HG02759 (cell line): ENCODE measurements around the gene RINT1.
"Not testable (repeated sequence)": the region's sequence is repeated elsewhere in the genome, so short reads cannot be mapped to it uniquely, and the experiment has no call there.

Source experiments
- ATAC-seq: cut with Tn5 transposase; IDR thresholded peaks from one replicate; pipeline ENCODE4 v1.9.1; 2021; ENCODE audit warnings: mild to moderate bottlenecking, moderate library complexity; ENCODE audit not compliant: unreplicated experiment

The RINT1 gene

GRCh38 chr7:105596866-105597265, 64.9 kb downstream of the RINT1 start:
- ATAC-seq, result no peak

- ATAC-seq, result not testable (repeated sequence)
Measured at GRCh38 chr7:105599080-105599479, 67.1 kb downstream of the RINT1 start.

- ATAC-seq, result no peak
Measured at GRCh38 chr7:105599551-105599950, 67.5 kb downstream of the RINT1 start.

- no peak for ATAC-seq
Measured at GRCh38 chr7:105600720-105601550, 68.9 kb downstream of the RINT1 start.

- ATAC-seq, result no peak
Measured at GRCh38 chr7:105602325-105603305, 70.6 kb downstream of the RINT1 start.

GRCh38 chr7:105610165-105610930, 78.3 kb downstream of the RINT1 start:
- ATAC-seq, result no peak

- no peak for ATAC-seq
Measured at GRCh38 chr7:105611856-105612775, 80.1 kb downstream of the RINT1 start.

GRCh38 chr7:105612806-105613205, 80.8 kb downstream of the RINT1 start:
- ATAC-seq, result no peak

- no peak for ATAC-seq
Measured at GRCh38 chr7:105613611-105614330, 81.8 kb downstream of the RINT1 start.

GRCh38 chr7:105614341-105614840, 82.4 kb downstream of the RINT1 start:
- ATAC-seq, result no peak
